NOMO-1 (cell line): ENCODE data around the gene SLC25A43.
"Not testable (repeated sequence)": the region's sequence is repeated elsewhere in the genome, so short reads cannot be mapped to it uniquely, and the experiment has no call there.

ENCODE experiments used
- DNase-seq, 2 experiments: peaks; one replicate each; lab custom pipeline; 2025; ENCODE audit not compliant: unreplicated experiment in 2 of 2; lab: John Stamatoyannopoulos, UW

The SLC25A43 gene

DNA sequence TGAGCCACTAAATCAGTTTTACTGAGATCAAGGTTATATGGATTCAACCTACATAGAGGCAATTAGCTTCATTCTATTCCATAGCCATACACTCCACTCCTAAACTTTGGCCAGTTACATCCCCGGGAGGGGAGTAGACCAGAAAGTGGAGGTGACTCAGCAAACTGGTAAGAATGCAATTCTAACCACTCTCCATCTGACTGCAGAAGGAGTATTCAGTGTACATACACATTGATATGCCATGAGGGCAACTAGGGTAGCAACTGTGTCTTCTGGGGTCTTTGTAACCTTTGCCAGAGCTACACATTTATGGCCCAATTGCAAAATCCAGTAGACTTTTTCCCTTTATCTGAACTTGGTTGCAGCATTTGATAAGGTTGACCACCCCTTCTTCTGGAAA, 7.6 kb downstream of the SLC25A43 start:
- DNase-seq = no peak

DNA sequence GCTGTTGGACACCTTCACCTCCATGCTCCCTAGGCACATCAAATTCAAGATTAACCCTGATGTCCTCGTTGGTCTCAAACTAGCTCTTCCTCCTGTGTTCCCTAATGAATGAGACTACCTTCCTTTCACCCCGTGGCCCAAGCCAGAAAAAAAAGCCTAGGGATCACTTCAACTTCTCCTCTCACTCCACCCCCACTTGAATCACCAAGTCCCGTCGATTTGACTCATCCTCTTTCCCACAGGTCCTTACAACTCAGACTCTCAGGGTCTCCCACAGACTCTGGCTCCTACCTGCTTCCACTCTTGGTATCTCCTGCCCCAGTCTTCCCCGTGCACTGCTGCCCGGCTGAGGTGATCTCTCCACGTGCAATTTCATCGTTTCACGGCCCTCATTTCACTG, 8.5 kb downstream of the SLC25A43 start:
- DNase-seq = no peak

DNA sequence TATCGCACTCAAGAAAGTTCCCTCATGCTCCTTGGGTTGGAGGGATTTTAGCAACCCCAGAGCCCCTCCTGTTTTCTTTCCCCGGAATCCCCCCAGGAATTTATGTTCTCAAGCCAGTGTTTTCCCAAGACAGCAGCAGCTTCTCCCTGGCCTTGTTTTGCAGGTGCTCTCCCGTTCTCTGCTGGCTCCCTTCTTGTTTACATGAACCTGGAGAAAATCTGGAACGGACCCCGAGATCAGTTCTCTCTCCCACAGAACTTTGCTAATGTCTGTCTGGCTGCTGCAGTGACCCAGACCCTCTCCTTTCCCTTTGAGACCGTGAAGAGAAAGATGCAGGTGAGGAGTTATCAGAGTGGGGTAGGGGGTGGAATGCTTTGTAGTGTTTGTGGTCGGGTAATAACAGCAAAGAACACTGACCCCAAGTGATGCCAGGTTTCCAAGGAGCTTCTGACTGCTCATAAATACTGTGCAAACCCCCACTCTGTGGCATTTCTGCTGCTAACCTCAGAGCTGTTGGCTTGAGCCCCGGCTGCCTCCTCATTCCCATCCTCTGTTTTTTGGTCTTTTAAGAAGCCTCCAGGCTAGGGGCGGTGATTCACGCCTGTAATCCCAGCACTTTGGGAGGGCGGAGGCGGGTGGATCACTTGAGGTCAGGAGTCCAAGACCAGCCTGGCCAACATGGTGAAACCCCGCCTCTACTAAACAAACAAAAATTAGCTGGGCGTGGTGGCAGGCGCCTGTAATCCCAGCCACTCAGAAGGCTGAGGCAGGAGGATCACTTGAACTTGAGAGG, 11.1 kb downstream of the SLC25A43 start:
- DNase-seq = no peak

DNA sequence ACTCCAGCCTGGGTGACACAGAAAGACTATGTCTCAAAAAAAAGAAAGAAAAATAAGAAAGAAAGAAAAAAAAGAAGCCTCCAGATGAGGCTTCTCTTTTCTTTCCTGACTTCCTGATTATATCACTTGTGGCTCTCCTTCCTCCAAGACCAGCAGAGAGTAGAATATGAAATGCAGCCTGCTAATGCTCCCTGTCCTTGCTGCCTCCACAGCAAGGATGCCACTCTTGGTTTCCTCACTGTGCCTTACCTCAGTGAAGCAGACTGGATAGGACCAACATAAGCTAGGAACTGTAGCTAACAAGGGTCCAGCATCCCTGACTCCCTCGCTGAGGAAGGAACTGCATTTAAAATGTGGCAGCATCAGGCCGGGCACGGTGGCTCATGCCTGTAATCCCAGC, 11.7 kb downstream of the SLC25A43 start:
- DNase-seq = no peak

DNA sequence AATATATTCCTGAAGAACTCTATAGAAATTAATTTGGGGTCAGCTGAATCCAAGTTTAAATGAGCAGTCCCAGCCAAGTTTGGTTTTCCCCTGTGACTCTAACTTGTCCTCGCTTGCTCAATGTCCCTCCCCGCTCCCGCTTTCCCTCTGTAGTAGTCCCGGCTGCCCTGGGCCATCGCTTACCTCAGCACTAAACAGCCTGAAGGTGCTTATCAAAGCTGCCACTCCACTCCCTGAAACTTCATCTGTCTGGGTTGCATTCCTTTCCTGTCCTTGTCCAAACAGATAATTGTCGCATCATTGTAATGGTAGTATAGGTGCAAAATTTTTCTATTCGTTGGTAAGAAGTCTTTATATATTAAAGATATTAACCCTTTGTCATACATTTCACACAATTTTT, 12.8 kb downstream of the SLC25A43 start:
- no peak for DNase-seq

DNA sequence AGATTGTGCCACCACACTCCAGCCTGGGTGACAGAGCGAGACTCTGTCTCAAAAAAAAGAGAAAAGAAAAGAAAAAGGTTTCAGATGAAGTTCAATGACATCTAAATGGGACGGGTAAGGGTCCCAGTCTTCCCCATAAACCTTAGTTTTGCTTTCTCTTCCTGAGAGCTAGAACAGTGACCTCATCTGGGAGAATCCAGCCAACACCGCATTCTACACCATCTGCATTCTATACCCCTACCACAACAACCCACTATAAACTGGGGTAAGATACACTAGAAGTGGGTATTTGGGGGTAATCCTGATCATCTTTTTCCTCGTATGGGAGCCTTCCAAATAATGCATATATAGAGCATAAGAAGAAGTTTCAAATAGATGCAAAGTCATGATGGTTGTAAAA, 18.2 kb downstream of the SLC25A43 start:
- DNase-seq = no peak

DNA sequence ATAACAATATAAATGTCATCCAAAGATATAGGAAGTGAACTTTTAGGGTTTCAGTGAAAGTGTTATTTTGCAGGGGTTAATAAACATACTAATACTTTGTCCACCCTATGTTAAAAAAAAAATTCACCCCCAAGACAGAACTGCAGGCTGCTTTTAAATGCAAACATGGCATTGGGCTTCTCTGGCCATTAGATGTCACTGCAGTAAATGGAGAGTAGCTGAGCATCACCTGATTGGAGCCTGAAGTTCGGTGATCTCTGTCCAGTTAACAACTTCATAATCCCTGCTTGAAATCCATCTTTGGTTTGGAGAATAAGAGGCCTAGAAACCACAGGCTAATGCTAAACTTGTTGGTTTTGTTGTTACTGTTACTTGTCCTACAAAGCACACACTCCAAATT, 18.7 kb downstream of the SLC25A43 start:
- DNase-seq = no peak

DNA sequence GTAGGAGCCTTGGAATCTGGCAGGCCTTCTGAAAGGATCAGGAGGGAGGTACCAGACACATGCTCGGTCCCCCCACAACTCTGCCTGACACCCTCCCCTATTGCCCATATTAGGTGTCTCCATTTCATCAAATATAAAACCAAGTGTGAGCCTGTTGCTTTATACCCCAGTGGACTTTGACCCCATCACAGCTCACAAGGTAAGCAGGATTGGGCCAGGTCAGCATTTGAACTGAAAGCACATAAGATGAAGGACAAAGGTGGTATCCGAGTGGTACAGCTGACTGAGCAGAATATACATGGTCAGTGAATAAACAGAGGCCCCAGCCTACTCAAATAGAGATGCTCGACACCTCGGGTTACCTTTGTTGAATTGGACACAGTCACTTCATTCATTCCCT, 20.0 kb downstream of the SLC25A43 start:
- no peak for DNase-seq

DNA sequence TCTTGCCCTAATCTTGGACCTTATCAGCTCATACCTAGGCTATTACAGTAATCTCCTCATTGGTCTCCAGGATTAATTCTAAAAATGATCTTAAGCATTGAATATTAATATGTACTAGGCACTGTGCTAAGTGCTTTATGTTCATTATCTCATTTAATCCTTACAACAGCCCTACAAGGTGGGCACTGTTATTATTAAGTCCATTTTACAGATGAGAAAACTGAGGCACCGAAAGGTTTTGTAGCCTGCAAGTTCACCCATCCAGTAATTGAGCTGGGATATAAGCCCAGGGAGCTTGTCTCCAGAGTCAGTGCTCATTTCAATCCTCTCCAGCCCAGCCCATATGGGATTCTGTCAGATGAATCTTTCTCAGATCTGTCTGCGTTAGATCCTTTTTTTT, 20.8 kb downstream of the SLC25A43 start:
- no peak for DNase-seq

DNA sequence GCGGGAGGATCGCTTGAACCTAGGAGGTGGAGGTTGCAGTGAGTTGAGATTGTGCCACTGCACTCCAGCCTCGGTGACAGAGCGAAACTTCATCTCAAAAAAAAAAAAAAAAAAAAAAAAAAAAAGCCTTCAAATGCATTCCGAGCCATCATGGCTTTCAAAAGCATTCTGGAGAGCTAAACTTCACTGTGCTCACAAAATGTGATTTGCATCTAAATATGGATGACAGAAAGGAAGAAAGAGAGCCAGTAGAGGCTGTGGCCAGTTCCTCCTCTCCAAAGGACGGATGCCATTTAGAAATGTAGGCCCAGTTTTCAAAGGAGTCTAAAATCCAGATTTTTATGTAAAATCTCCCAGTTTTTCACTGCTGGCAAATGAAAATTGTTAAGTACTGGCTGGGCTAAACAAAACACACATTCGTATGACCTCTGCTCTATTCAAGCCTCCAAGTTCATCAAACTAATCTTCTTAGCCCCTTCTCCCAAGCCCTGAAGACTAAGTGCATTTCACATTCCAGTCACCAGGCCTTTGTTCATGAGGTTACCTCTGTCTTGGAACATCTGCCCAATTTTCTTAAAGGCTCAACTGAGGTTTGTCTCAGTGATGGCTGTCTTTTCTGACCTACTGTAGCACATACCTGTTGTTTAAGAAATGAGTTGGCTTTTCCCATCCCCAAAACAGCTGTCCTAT, 22.0 kb downstream of the SLC25A43 start:
- DNase-seq = no peak

DNA sequence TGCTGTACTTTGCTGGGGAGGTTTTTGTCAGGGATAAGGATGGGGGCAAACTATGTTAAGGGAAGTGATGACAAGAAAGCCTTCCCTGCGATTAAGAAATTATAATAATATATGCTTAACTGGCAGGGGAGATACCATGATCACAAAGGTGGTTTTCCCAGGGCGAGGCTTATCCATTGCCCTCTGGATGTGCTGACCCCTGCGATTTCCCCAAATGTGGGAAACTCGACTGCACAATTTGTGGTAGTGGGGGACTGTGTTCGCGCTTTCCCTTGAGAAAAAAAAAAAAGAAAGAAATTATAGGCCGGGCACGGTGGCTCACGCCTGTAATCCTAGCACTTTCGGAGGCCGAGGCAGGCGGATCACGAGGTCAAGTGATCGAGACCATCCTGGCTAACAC, 24.5 kb downstream of the SLC25A43 start:
- DNase-seq = no peak

DNA sequence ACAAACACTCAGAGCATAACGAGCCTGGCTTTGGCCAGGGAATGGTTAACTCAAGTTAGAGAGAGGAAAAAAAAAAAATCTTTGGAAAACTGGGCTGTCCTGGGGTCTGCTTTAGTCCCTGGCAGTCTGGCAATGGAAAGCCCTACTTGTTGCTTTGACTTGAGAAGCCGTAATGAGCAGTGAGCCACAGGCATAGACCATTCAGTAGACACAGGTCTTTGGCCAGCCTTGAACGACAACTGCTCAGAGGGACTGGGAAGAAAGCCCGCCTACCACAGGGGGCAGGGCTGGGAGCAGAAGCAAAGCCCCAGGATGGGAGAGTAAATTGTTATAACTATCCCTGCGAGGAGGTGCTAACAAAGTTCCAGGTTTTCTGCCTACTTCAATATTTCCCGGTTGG, 25.9 kb downstream of the SLC25A43 start:
- DNase-seq = no peak

DNA sequence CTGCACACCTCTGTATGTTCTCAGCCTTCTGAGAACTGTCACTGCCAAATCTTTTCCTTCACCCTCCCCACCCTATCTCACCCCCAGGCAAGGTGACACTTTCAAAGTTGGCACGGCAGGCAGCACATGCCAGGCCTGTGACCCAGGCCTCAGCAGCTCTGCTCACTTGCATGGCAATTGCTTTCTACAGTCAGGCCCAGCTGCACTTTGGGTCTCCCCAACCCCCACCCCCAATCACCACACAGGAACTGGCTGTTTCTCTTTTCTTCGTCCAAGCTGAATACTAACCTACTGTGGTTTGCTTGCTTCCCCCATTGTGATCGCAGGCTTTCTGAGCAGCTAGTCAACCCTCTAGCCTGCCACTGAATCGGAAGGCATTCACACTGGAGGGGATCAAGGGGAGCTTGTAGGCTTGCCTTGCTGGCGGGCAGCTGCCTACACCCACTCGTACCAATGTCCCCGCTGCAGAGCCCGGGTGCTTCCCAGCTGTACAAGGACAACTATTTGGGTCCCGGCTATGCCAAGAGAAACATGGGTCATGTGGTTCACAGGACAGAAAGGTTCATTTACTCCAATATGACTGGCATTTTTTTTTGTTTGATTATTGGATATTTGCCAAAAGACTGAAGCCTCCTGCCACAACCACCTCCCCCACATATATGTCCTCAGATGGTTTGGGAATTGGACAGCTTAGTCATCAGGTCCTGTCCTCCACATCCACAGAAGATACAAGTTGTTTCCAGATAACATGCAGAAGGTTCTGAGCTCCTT, 28.1 kb downstream of the SLC25A43 start:
- peak in 1 of 2 experiments; percentile 5 for DNase-seq

DNA sequence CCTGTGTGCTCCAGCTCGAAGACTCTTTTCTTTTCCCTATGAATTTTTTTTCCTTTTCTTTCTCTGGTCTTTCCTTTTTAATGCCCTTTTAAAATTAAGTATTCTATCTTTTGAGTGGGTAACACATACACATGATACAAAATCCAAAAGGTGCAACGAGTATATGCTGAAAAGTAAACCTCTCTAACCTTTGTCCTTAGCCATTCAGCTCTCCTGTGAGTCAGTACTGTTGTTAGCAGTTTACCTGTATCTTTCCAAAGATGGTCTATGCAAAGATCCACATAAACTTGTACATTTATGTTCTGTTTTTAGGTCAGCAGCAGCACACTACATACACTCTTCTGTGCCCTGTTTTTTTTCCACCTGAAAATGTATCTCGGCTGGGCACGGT, 28.7 kb downstream of the SLC25A43 start:
- DNase-seq = no peak

DNA sequence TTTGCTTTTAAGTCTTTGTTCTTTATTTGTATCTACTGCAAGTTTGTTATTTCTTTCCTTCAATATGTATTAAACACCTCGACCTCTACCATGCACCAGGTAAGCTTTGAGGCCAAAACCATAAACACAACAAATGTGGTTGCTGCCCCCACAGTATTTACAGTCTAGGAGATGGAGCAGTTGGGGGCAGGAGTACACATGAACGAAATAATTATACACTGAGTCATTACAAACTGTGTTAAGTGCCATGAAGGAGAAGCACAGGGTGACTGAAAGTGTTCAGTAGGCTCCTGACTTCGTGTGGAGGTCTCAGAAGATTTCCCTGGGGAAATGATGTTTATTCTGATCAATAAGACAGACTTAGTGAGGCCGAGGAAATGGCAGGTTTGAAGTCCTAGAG, 30.3 kb downstream of the SLC25A43 start:
- DNase-seq = no peak

DNA sequence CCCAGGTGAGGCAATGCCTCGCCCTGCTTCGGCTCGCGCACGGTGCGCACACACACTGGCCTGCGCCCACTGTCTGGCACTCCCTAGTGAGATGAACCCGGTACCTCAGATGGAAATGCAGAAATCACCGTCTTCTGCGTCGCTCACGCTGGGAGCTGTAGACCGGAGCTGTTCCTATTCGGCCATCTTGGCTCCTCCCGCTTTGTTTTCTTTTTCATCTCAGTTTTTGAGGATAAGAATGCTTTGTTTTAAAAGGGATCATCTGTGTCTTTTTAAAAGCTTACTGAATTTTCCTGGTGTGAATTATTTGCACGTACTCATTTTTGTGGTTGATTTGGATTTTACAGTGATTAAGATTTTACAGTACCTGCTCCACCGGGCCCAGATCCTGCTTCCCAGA, 42.2 kb downstream of the SLC25A43 start:
- not testable (repeated sequence) for DNase-seq

DNA sequence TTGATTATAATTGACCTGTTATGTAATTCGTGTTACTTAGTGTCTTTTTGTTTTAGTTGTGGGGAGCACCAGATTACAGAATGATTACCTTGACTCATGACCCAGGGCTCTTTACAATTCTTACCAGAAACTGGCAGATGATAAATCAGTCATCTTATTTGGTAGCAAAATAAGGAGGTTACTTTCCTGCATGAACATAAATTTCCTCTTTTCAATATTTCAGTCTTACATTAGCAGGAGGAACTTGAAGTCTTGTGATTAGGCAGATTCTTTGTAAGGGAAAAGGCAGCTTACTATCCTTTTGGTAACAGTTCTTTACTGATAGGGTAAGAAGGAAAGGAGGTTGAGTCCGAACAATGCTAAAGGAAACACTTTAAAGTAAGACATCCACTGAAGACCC, 43.1 kb downstream of the SLC25A43 start:
- no peak for DNase-seq

DNA sequence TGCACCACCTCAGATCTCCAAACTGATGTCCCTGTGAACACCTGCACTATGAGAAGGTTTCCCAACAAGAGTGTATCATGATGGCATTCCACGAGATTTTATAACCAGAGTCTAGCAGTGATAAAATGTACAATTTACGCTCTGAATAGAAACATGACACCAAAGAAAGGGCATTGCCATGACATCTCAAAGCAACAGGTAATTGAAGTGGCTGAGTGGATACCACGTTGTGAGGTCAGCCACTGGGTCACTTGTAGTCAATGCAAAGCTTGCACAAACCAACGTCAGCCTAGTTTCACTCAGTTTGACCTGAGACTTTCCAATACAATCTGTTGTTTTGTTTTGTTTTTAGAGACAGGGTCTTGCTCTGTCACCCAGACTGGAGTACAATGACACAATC, 54.1 kb downstream of the SLC25A43 start:
- DNase-seq = no peak

DNA sequence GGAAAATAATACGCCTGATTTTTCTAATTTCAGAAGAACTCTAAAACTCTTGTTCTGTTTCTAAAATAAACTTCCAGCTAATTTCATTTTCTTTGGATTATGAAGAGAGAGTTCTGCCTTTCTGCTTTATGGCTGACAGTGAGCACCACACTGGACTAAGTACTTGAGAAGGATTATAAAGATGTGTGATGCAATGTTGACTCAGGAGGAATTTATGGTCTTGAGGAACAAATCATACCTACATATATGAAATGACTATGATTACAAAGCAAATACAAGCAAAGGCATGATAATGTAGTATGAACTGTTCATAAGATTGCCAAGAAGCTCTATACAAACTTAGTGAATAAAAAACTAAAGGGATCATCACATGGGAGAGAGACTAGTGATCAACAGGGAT, 56.1 kb downstream of the SLC25A43 start:
- no peak for DNase-seq

DNA sequence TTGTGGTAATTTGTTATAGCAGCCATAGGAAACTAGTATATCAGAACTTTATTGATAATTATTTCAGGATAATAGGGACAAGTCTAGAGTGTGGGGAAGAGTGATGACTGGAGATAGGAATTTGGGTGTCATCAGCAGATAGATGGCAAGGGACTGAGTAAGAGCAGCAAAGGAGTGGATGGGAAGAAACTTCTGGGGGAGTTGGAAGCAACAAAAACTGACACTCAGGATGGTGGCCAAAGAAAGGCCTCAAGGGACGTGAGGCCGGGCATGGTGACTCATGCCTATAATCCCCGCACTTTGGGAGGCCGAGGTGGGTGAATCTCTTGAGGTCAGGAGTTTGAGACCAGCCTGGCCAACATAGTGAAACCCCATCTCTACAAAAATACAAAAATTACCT, 60.0 kb downstream of the SLC25A43 start:
- DNase-seq = no peak

DNA sequence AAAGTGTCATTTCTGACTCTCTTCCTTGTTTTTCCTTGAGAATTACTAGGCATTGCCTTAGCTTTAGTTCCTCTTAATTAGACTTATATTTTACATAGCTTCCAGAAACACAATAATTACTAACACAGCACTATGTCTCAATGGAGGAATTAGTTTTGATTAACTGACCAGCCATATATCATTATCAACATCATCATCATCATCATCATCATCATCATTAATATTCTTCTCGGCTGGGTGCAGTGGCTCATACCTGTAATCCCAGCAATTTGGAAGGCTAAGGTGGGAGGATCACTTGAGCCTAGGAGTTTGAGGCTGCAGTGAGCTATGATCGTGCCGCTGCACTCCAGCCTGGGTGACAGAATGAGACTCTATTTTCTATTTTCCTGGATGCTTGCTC, 66.4 kb downstream of the SLC25A43 start:
- no peak for DNase-seq

DNA sequence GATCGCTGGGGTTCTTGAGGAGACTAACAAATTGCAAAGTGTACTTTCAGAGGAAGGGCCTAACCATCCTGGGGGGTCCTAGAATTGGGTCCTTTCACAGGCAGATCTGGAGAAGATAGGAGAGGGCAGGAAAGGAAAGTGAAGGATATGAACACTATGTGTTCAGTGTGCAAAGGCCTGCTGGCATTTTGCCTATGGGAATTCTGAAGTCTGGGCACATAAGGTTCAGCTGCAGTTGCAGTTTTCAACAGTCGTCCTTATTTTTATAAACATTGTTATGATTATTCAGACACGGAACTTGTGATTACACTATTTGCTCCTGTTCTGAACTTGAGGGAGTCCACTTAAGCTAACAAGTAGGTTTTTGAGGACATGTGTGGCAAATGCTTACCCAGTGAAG, 67.8 kb downstream of the SLC25A43 start:
- DNase-seq = no peak
